A549 (cell line): ENCODE data around the gene PRKN. TPM values are rescaled to one million over a fixed set of nuclear protein-coding genes. Genes with fewer than 3 reads are reported as not detected.

ENCODE experiments used
- ATAC-seq, 2 experiments: fragments of 200-7000 bp in 1 of 2; fragments of >200 bp in 1 of 2; cut with Nextera tagmentation in 1 of 2; cut with Tn5 transposase in 1 of 2; 3 replicates each; pipeline versions ENCODE4 v1.8.0 to v1.9.1; 2018 to 2020; ENCODE audit warnings: mild to moderate bottlenecking in 1 of 2, moderate library complexity in 1 of 2
- CTCF ChIA-PET: fragments of 300-600 bp; sonication (Branson Sonifier 250); formaldehyde crosslinking; extraction: SDS; loops from one replicate; lab custom pipeline; 2021; ENCODE audit warnings: antibody characterized with exemption, inconsistent platforms; lab: Yijun Ruan, JAX
- POLR2A ChIA-PET: fragments of 350-600 bp; formaldehyde crosslinking; extraction: SDS; loops from one replicate; lab custom pipeline; 2021; ENCODE audit warnings: antibody characterized with exemption, inconsistent platforms; lab: Yijun Ruan, JAX
- DNase-seq, 2 experiments: peaks; one replicate each; pipeline versions ENCODE4 v3.0.0 to v3.0.0-alpha.2; 2011 to 2016; ENCODE audit warnings: low read depth in 1 of 2, low spot score in 1 of 2
- FAIRE-seq: peaks from 2 replicates; lab custom pipeline; 2011; peaks lifted over from hg19 to GRCh38; lab: Jason Lieb, UNC
- H3K27ac ChIP-seq, 2 experiments: fragments of >200 bp; sonication (Bioruptor Twin); formaldehyde crosslinking; 3 replicates each; pipeline ENCODE4 v1.5.1; 2016 to 2017
- H3K4me1 ChIP-seq: fragments of >200 bp; sonication (Bioruptor Twin); formaldehyde crosslinking; 3 replicates; pipeline ENCODE4 v1.6.1; 2016
- H3K4me2 ChIP-seq: fragments of >200 bp; sonication (Bioruptor Twin); formaldehyde crosslinking; 3 replicates; pipeline ENCODE4 v1.6.1; 2016
- H3K4me3 ChIP-seq: fragments of >200 bp; sonication (Bioruptor Twin); formaldehyde crosslinking; 3 replicates; pipeline ENCODE4 v1.5.1; 2016
- H3K9me3 ChIP-seq: fragments of >200 bp; sonication (Bioruptor Twin); formaldehyde crosslinking; 3 replicates; pipeline ENCODE4 v1.6.1; 2016
- CBX8 ChIP-seq: fragments of 200-600 bp; sonication (generic); IDR thresholded peaks from 2 replicates; pipeline ENCODE4 v1.6.1; 2016
- CHD2 ChIP-seq: fragments of 150-350 bp; IDR thresholded peaks from 2 replicates; pipeline ENCODE4 v1.6.1; 2014; ENCODE audit warnings: low read length; ENCODE audit not compliant: partially characterized antibody
- CHD4 ChIP-seq: fragments of 200-600 bp; sonication (generic); IDR thresholded peaks from 2 replicates; pipeline ENCODE4 v1.6.1; 2016; ENCODE audit warnings: antibody characterized with exemption, mild to moderate bottlenecking, borderline replicate concordance
- EHF ChIP-seq: fragments of 250-450 bp; sonication (Bioruptor Pico); IDR thresholded peaks from 2 replicates; pipeline ENCODE4 v1.5.0; 2020; ENCODE audit warnings: mild to moderate bottlenecking
- FOSL2 ChIP-seq, 2 experiments: fragments of 450-650 bp in 1 of 2; fragments of >200 bp in 1 of 2; sonication (Bioruptor Twin) in 1 of 2; formaldehyde crosslinking; IDR thresholded peaks; 2 replicates each; pipeline versions ENCODE4 v1.5.0 to v1.6.1; 2016 to 2020; ENCODE audit warnings: mild to moderate bottlenecking in 1 of 2, moderate library complexity in 1 of 2
- HOXB5 ChIP-seq: fragments of 250-450 bp; sonication (Bioruptor Pico); IDR thresholded peaks from 2 replicates; pipeline ENCODE4 v1.5.0; 2020; ENCODE audit warnings: mild to moderate bottlenecking, moderate library complexity
- KDM1A ChIP-seq: fragments of 200-600 bp; sonication (generic); IDR thresholded peaks from 2 replicates; pipeline ENCODE4 v1.6.1; 2016; ENCODE audit warnings: low read depth, mild to moderate bottlenecking
- KDM5A ChIP-seq: fragments of 200-600 bp; sonication (generic); IDR thresholded peaks from 2 replicates; pipeline ENCODE4 v1.6.1; 2016; ENCODE audit warnings: antibody characterized with exemption, mild to moderate bottlenecking
- NFE2L2 ChIP-seq: fragments of 150-350 bp; conservative IDR thresholded peaks from 2 replicates; pipeline ENCODE4 v1.6.1; 2014; ENCODE audit warnings: low read length
- POLR2AphosphoS2 ChIP-seq: conservative IDR thresholded peaks from 2 replicates; pipeline ENCODE4 v1.6.1; 2012; ENCODE audit warnings: low read length, improper control_type of control experiment, inconsistent platforms
- RAD21 ChIP-seq, 2 experiments: fragments of >200 bp in 1 of 2; sonication (Bioruptor Twin) in 1 of 2; formaldehyde crosslinking in 1 of 2; IDR thresholded peaks in 1 of 2; conservative IDR thresholded peaks in 1 of 2; 2 replicates in 1 of 2; 3 replicates in 1 of 2; pipeline ENCODE4 v1.6.1; 2012 to 2018; ENCODE audit warnings: inconsistent platforms in 1 of 2
- RCOR1 ChIP-seq: fragments of 150-350 bp; IDR thresholded peaks from 2 replicates; pipeline ENCODE4 v1.6.1; 2014; ENCODE audit warnings: antibody characterized with exemption, low read length, low read depth
- RNF2 ChIP-seq: fragments of 200-600 bp; sonication (generic); IDR thresholded peaks from 2 replicates; pipeline ENCODE4 v1.6.1; 2016; ENCODE audit warnings: low read depth, mild to moderate bottlenecking, antibody characterized with exemption, moderate library complexity, borderline replicate concordance
- SREBF2 ChIP-seq: fragments of 450-650 bp; IDR thresholded peaks from 2 replicates; pipeline ENCODE4 v1.6.1; 2014; ENCODE audit warnings: mild to moderate bottlenecking, moderate library complexity
- TP53 ChIP-seq: fragments of 250-450 bp; sonication (Bioruptor Pico); IDR thresholded peaks from 2 replicates; pipeline ENCODE4 v1.5.0; 2021; ENCODE audit warnings: mild to moderate bottlenecking, moderate library complexity
- WGBS: methylation state at CpG from one replicate; pipeline ENCODE4 v1.1.6; 2017; ENCODE audit errors: missing lambda C conversion rate; 5-methylcytosine and 5-hydroxymethylcytosine counted together
- polyA plus RNA-seq, 4 experiments: library from polyadenylated mRNA; depleted of rRNA in 3 of 4; stranded (reverse); fragments of >200 nt; fragmentation: RNase III in 1 of 4; extraction: RNeasy Plus Mini Kit Qiagen cat#74134 plus additional on column Dnase treatment in 1 of 4; gene quantifications; 2 replicates in 3 of 4; 3 replicates in 1 of 4; pipeline ENCODE4 v1.2.3, GENCODE V29; 2011 to 2017
- TF ChIP-seq, protein P1 (sequence below): fragments of >200 bp; sonication (Bioruptor Twin); formaldehyde crosslinking; IDR thresholded peaks from 2 replicates; pipeline ENCODE4 v1.6.1; 2016
- TF ChIP-seq, protein P2 (sequence below): IDR thresholded peaks from 2 replicates; pipeline ENCODE4 v1.6.1; 2012
- TF ChIP-seq, protein P3 (sequence below): fragments of 450-650 bp; IDR thresholded peaks from 2 replicates; pipeline ENCODE4 v1.6.1; 2014; ENCODE audit warnings: antibody characterized with exemption
- TF ChIP-seq, protein P4 (sequence below): fragments of 250-450 bp; sonication (Bioruptor Pico); IDR thresholded peaks from 2 replicates; pipeline ENCODE4 v1.5.0; 2021; ENCODE audit warnings: mild to moderate bottlenecking, moderate library complexity, borderline replicate concordance
- TF ChIP-seq, protein P5 (sequence below): IDR thresholded peaks from 2 replicates; pipeline ENCODE4 v1.6.1; 2012
- TF ChIP-seq, protein P6 (sequence below): fragments of 200-600 bp; sonication (generic); IDR thresholded peaks from 2 replicates; pipeline ENCODE4 v1.6.1; 2016; ENCODE audit warnings: antibody characterized with exemption, mild to moderate bottlenecking, moderate library complexity

Gene PRKN
- polyA plus RNA-seq, 2 of the 4 experiments (the other 2 are of a cell fraction): 0.36 to 0.39 TPM

DNA sequence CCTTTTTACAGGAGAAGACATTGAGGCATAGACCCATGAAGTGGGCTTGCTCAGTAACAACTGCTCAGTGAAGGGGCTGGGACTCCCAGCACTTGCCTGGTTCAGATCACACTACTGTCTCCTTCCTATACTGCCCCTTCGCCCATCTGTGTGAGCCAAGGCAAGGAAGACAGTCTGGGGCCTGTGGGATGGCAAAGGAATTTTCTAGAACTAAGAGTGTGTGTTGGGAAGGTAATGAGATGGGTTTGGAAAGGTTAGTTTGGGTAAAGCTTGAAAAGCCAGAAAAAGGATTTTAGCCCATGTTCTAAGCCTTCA is 1240.4 kb downstream of the PRKN start:
- no peak overlapping the region for H3K4me3 ChIP-seq
- no peak for FAIRE-seq
- ATAC-seq: peak; percentile 56 to 68; a peak in 4 of 6 replicates
- H3K4me1 ChIP-seq: peaks cover 29% of the 10 kb centered on the region
- H3K9me3 ChIP-seq: no peaks in the 10 kb centered on the region
- POLR2A ChIA-PET: no interaction called here
- H3K27ac ChIP-seq: peak overlapping the region; percentile 76 to 87
- no peak for DNase-seq
- TF ChIP-seq, protein P1, sequence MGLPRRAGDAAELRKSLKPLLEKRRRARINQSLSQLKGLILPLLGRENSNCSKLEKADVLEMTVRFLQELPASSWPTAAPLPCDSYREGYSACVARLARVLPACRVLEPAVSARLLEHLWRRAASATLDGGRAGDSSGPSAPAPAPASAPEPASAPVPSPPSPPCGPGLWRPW: no peak
- TF ChIP-seq CHD4 (no peak), KDM5A (no peak), KDM1A (no peak), RCOR1 (no peak), RNF2 (no peak), CBX8 (no peak), TP53 (CRISPR knock-in tag) (no peak), NFE2L2 (no peak)
- TF ChIP-seq, protein P2, sequence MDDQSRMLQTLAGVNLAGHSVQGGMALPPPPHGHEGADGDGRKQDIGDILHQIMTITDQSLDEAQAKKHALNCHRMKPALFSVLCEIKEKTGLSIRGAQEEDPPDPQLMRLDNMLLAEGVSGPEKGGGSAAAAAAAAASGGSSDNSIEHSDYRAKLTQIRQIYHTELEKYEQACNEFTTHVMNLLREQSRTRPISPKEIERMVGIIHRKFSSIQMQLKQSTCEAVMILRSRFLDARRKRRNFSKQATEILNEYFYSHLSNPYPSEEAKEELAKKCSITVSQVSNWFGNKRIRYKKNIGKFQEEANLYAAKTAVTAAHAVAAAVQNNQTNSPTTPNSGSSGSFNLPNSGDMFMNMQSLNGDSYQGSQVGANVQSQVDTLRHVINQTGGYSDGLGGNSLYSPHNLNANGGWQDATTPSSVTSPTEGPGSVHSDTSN: no peak
- TF ChIP-seq, protein P3, sequence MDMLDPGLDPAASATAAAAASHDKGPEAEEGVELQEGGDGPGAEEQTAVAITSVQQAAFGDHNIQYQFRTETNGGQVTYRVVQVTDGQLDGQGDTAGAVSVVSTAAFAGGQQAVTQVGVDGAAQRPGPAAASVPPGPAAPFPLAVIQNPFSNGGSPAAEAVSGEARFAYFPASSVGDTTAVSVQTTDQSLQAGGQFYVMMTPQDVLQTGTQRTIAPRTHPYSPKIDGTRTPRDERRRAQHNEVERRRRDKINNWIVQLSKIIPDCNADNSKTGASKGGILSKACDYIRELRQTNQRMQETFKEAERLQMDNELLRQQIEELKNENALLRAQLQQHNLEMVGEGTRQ: no peak
- TF ChIP-seq, all 56 proteins: peak for 0
- 76% methylated on average over 1 of the region's 1 CpG for WGBS
- peak overlapping the region; percentile 76 for H3K4me2 ChIP-seq
- CTCF ChIA-PET: interaction anchor here (1.9 kb wide), 1 partner anchor 11 kb away, joined by 11 read pairs; no protein-coding TSS in a partner anchor

DNA sequence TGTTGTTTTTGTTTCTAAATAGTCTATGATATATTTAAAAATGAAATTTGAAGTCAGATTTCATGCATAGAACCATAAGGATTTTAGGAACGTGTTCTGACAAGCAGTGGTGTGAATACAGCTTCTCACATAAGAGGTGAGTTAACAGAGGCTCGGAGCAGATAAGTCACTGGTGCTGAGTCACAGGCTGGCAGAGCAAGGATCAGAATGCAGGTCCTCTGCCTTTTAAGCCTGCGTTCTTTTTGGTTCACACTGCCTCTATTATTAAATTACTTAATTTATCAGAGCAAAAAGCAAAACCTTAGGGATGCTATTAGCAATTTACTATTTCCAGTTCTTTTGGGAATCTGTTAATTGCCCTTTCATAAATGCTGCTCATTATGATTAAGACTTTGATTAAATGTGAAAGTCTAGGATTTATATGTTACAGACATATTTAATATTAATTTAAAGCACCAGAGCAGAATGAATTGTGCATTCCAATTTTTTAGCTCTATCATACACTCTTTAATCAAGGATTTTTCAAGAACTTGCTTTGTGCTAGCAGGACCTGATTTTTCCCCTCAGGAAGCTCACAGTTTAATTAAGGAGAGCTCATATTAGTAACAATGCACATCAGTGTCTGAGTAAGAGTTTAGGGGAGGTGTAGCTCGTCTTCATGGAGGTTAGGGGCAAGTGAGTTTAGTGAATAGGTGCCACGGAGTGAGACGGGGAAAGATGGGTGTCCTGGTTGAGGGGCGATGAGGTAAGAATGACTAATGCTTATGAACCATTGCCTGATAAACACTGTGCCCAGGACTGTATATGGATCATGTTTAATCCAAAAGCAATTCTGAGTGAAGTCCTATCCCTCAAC is 1241.0 kb downstream of the PRKN start:
- TF ChIP-seq FOSL2 (IDR thresholded peaks at IDR 0.05) (no peak), FOSL2 (CRISPR knock-in tag; IDR thresholded peaks at IDR 0.05) (peak; percentile 53; the same call in 1 of the 2 replicates), POLR2AphosphoS2 (no peak), RNF2 (no peak), SREBF2 (no peak), CHD4 (no peak), KDM1A (no peak)
- TF ChIP-seq, protein P4, sequence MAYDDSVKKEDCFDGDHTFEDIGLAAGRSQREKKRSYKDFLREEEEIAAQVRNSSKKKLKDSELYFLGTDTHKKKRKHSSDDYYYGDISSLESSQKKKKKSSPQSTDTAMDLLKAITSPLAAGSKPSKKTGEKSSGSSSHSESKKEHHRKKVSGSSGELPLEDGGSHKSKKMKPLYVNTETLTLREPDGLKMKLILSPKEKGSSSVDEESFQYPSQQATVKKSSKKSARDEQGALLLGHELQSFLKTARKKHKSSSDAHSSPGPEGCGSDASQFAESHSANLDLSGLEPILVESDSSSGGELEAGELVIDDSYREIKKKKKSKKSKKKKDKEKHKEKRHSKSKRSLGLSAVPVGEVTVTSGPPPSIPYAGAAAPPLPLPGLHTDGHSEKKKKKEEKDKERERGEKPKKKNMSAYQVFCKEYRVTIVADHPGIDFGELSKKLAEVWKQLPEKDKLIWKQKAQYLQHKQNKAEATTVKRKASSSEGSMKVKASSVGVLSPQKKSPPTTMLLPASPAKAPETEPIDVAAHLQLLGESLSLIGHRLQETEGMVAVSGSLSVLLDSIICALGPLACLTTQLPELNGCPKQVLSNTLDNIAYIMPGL (CRISPR knock-in tag): no peak
- TF ChIP-seq, all 56 proteins: peak for 1
- ChIA-PET POLR2A (no interaction called here), CTCF (interaction anchor here (0.8 to 1.9 kb wide), 3 partner anchors 12 to 93 kb away, joined by 3 to 11 read pairs (median 3); no protein-coding TSS in a partner anchor)
- FAIRE-seq (no peak), DNase-seq (peak; percentile 39 to 64), ATAC-seq (peak; percentile 94 to 98)
- peak overlapping the region; percentile 76 for H3K4me2 ChIP-seq
- H3K4me1 ChIP-seq: peaks cover 31% of the 10 kb centered on the region
- 3% methylated on average over 7 of the region's 7 CpGs for WGBS
- peak overlapping the region; percentile 76 to 87 for H3K27ac ChIP-seq
- H3K9me3 ChIP-seq: no peaks in the 10 kb centered on the region
- H3K4me3 ChIP-seq: no peak overlapping the region

DNA sequence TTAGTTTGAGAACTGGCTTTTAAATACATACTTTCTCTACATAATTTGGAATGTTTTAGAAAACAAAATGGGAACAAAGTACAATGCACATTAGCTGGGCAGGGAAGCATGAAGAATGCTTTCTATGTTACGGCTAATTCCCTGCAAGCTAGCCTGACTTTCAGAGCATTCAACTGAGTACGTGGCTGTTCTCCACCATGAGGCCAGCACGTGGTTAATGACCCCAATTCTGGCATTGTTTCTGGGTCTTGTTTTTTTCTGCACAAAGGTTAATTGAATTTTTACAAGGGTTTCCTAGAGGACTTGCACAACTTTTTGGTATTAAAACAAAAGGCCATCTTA is 1245.1 kb downstream of the PRKN start:
- CTCF ChIA-PET: interaction anchor here (0.8 to 2.5 kb wide), 3 partner anchors 11 to 64 kb away, joined by 3 to 9 read pairs (median 4); no protein-coding TSS in a partner anchor
- Histone ChIP-seq H3K4me1 (peaks cover 25% of the 10 kb centered on the region), H3K4me2 (peak overlapping the region; percentile 23; the same call in 1 of the 3 replicates), H3K27ac (peak overlapping the region in 1 of 2 experiments; percentile 50; a peak in 1 of 6 replicates), H3K9me3 (no peaks in the 10 kb centered on the region), H3K4me3 (no peak overlapping the region)
- 82% methylated on average over 3 of the region's 3 CpGs for WGBS
- no peak for TF ChIP-seq RAD21 (conservative IDR thresholded peaks at IDR 0.05 in 1 of 2, IDR thresholded peaks at IDR 0.05 in 1 of 2)
- TF ChIP-seq, protein P5, sequence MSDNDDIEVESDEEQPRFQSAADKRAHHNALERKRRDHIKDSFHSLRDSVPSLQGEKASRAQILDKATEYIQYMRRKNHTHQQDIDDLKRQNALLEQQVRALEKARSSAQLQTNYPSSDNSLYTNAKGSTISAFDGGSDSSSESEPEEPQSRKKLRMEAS: no peak
- no peak for TF ChIP-seq CHD2
- TF ChIP-seq EHF: no peak
- TF ChIP-seq HOXB5 (CRISPR knock-in tag): no peak
- TF ChIP-seq, protein P6, sequence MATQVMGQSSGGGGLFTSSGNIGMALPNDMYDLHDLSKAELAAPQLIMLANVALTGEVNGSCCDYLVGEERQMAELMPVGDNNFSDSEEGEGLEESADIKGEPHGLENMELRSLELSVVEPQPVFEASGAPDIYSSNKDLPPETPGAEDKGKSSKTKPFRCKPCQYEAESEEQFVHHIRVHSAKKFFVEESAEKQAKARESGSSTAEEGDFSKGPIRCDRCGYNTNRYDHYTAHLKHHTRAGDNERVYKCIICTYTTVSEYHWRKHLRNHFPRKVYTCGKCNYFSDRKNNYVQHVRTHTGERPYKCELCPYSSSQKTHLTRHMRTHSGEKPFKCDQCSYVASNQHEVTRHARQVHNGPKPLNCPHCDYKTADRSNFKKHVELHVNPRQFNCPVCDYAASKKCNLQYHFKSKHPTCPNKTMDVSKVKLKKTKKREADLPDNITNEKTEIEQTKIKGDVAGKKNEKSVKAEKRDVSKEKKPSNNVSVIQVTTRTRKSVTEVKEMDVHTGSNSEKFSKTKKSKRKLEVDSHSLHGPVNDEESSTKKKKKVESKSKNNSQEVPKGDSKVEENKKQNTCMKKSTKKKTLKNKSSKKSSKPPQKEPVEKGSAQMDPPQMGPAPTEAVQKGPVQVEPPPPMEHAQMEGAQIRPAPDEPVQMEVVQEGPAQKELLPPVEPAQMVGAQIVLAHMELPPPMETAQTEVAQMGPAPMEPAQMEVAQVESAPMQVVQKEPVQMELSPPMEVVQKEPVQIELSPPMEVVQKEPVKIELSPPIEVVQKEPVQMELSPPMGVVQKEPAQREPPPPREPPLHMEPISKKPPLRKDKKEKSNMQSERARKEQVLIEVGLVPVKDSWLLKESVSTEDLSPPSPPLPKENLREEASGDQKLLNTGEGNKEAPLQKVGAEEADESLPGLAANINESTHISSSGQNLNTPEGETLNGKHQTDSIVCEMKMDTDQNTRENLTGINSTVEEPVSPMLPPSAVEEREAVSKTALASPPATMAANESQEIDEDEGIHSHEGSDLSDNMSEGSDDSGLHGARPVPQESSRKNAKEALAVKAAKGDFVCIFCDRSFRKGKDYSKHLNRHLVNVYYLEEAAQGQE: no peak
- no peak for DNase-seq
- ATAC-seq: no peak
- POLR2A ChIA-PET: no interaction called here
- no peak for FAIRE-seq
